Stomach (tissue), 4 donors: ENCODE results near the gene TAPT1.

ENCODE experiments used
- CTCF ChIP-seq, 7 experiments: fragments of 450-650 bp in 4 of 7; fragments of 200-600 bp in 3 of 7; sonication (generic) in 3 of 7; IDR thresholded peaks; one replicate each; pipeline ENCODE4 v1.5.1; 2016 to 2019; ENCODE audit warnings: antibody characterized with exemption in 7 of 7, control low read depth in 2 of 7, mild to moderate bottlenecking in 1 of 7
- EP300 ChIP-seq: sonication (generic); formaldehyde crosslinking; IDR thresholded peaks from one replicate; pipeline ENCODE4 v1.6.1; 2017; ENCODE audit warnings: antibody characterized with exemption
- POLR2AphosphoS5 ChIP-seq, 3 donors: sonication (generic); formaldehyde crosslinking; IDR thresholded peaks; one replicate each; pipeline ENCODE4 v1.6.1; 2016; ENCODE audit warnings: antibody characterized with exemption in 3 of 3

GRCh38 chr4:16239086-16239485 lies 12.8 kb upstream of the TAPT1 start:
- TF ChIP-seq CTCF (IDR thresholded peaks at IDR 0.05) (no peak), POLR2AphosphoS5 (IDR thresholded peaks at IDR 0.05) (no peak), EP300 (no peak)
